ENCODE results near the gene NUTF2. TPM values are rescaled to one million over a fixed set of nuclear protein-coding genes. Genes with fewer than 3 reads are reported as not detected.

NUTF2 gene
- total RNA-seq, 1 donor from 2014 or later: 177 TPM

DNA sequence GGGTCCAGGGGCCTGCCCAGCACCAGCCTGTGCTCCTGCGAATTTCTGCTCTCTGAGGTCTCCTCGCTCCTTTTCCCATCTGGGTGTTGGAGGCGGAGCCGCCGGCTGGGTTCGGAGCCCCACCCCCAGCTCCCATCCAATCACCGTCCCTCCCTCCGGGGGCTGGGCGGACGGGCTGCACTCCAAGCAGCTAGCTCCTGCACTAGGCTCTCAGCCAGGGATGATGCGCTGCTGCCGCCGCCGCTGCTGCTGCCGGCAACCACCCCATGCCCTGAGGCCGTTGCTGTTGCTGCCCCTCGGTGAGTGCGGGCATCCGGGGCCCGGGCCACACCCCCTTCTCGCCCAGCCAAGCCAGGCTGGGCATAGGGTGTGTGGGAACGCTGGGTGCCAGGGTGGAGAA, 38.0 kb downstream of the NUTF2 start, which contains the start of gene NRN1L:
TSS of gene NRN1L (plus strand) at position 202 of the 400 bp plus-strand sequence. CDS start at position 221, 19 bp downstream.
- Mint-ChIP-seq H3K4me3 (ENCODE audit: low read depth) (no peak within 1 kb of the TSS), H3K4me1 (ENCODE audit: low read depth) (no peaks in the 10 kb centered on the region), H3K9me3 (no peaks in the 10 kb centered on the region), H3K27ac (no peak within 1 kb of the TSS), H3K36me3 (ENCODE audit: low read depth) (peaks cover 40% of the 10 kb centered on the region), H3K27me3 (ENCODE audit: low read depth) (no peaks in the 10 kb centered on the region)
- DNase-seq (ENCODE audit: low spot score): no peak
- intact Hi-C loops (cut with micrococcal nuclease): no loop called here

DNA sequence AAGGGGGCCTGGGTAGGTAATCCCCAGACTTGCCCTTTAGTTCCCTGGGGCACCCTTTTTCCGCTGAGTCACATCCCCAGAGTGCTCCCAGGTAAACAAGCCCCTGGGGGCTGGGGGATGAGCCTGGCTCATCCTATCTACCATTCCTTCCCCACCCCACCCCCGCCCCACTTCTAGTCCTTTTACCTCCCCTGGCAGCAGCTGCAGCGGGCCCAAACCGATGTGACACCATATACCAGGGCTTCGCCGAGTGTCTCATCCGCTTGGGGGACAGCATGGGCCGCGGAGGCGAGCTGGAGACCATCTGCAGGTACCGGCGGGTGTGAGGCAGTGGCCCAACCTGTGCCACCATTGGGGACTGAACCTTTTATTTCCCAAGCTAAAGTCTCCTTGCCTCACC, 38.8 kb downstream of the NUTF2 start:
- intact Hi-C loops (cut with micrococcal nuclease): no loop called here
- Mint-ChIP-seq H3K27me3 (ENCODE audit: low read depth) (no peaks in the 10 kb centered on the region), H3K4me3 (ENCODE audit: low read depth) (no peak overlapping the region)

DNA sequence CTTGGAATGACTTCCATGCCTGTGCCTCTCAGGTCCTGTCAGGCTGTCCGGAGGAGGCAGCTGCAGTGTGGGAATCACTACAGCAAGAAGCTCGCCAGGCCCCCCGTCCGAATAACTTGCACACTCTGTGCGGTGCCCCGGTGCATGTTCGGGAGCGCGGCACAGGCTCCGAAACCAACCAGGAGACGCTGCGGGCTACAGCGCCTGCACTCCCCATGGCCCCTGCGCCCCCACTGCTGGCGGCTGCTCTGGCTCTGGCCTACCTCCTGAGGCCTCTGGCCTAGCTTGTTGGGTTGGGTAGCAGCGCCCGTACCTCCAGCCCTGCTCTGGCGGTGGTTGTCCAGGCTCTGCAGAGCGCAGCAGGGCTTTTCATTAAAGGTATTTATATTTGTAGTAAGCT, 39.2 kb downstream of the NUTF2 start:
- no peaks in the 10 kb centered on the region for H3K27me3 Mint-ChIP-seq (ENCODE audit: low read depth)
- no peak overlapping the region for H3K27ac Mint-ChIP-seq
- H3K4me3 Mint-ChIP-seq (ENCODE audit: low read depth): no peak overlapping the region
- intact Hi-C loops (cut with micrococcal nuclease): no loop called here
- DNase-seq (ENCODE audit: low spot score): no peak
- H3K36me3 Mint-ChIP-seq (ENCODE audit: low read depth): peaks cover 28% of the 10 kb centered on the region
- H3K4me1 Mint-ChIP-seq (ENCODE audit: low read depth): no peaks in the 10 kb centered on the region
- H3K9me3 Mint-ChIP-seq: no peaks in the 10 kb centered on the region

More for the DNA sequence above, 38.8 kb downstream of the NUTF2 start:
- Mint-ChIP-seq H3K9me3 (no peaks in the 10 kb centered on the region), H3K4me1 (ENCODE audit: low read depth) (no peaks in the 10 kb centered on the region), H3K27ac (no peak overlapping the region), H3K36me3 (ENCODE audit: low read depth) (peaks cover 32% of the 10 kb centered on the region)
- no peak for DNase-seq (ENCODE audit: low spot score)

DNA sequence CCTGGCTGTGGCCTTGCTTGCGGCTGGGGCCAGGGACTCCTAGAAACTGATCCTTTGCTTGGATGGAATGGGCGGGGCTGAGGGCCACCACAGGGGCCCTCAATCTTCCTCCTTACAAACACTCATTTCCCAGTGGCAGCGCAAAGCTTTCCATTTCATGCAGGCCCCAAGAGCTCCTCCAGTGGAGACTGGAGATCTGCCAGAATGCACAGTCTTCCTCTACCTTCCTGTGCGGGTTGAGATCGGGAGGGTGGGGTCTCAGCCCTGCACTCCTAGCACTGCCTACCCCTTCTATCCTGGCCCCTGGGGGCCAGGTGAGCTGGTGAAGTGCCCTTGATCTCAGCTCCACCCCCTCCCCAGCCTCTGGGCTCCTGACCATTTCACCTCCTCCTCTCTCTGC, 39.7 kb downstream of the NUTF2 start:
- no peaks in the 10 kb centered on the region for H3K4me1 Mint-ChIP-seq (ENCODE audit: low read depth)
- H3K27ac Mint-ChIP-seq: peak overlapping the region; percentile 38
- H3K27me3 Mint-ChIP-seq (ENCODE audit: low read depth): no peaks in the 10 kb centered on the region
- intact Hi-C loops (cut with micrococcal nuclease): no loop called here
- no peak for DNase-seq (ENCODE audit: low spot score)
- H3K9me3 Mint-ChIP-seq: no peaks in the 10 kb centered on the region
- H3K4me3 Mint-ChIP-seq (ENCODE audit: low read depth): no peak overlapping the region
- H3K36me3 Mint-ChIP-seq (ENCODE audit: low read depth): peaks cover 24% of the 10 kb centered on the region

DNA sequence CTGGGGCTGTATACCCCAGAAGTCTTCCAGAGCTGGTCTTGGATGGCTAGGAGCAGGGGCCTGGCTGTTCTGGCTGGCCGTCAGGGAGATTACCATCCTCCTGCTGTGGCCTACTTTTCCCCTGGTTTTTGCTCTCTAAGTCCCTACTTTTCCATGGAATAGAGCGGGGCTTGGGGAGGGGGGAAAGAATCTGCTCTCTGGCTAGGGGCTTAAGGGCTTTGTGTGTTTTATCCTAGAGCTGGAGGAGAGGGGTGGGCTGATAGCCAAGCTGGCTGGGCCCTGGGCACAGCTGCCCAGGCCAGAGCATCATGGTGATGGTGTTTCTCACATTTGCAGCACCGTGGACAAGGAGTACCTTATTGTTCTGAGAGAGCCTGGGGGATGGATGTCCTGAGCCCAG, 41.6 kb downstream of the NUTF2 start:
- peaks cover 10% of the 10 kb centered on the region for H3K36me3 Mint-ChIP-seq (ENCODE audit: low read depth)
- no peaks in the 10 kb centered on the region for H3K9me3 Mint-ChIP-seq
- H3K4me3 Mint-ChIP-seq (ENCODE audit: low read depth): no peak overlapping the region
- no peaks in the 10 kb centered on the region for H3K27me3 Mint-ChIP-seq (ENCODE audit: low read depth)
- DNase-seq (ENCODE audit: low spot score): no peak
- intact Hi-C loops (cut with micrococcal nuclease): no loop called here
- peaks cover 6% of the 10 kb centered on the region for H3K4me1 Mint-ChIP-seq (ENCODE audit: low read depth)
- H3K27ac Mint-ChIP-seq: no peak overlapping the region

DNA sequence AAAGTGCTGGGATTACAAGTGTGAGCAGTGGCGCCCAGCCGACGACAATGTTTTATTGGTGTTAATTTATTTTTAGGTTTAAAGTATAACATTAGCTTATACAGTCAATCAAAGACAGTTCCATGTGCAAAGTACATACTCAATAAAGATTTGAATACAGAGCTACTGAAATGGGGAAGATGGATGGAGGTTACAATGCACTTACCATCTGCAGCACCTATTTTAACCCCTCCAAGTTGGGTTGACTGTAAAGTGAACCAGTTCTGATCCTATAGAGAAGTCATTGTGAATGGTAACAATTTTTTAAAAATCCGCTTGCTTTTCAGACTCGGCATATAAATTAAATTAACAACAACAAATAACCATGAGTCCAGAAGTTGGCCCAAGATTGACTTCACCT, 45.6 kb downstream of the NUTF2 start:
- intact Hi-C loops (cut with micrococcal nuclease): loop anchor here (2.0 kb wide), 1 partner anchor 42 kb away; no protein-coding TSS in a partner anchor
- no peak for DNase-seq (ENCODE audit: low spot score)
- Mint-ChIP-seq H3K27ac (peak overlapping the region; percentile 75), H3K4me1 (ENCODE audit: low read depth) (peaks cover 19% of the 10 kb centered on the region), H3K36me3 (ENCODE audit: low read depth) (no peaks in the 10 kb centered on the region), H3K27me3 (ENCODE audit: low read depth) (no peaks in the 10 kb centered on the region), H3K4me3 (ENCODE audit: low read depth) (peak overlapping the region; percentile 84), H3K9me3 (no peaks in the 10 kb centered on the region)

DNA sequence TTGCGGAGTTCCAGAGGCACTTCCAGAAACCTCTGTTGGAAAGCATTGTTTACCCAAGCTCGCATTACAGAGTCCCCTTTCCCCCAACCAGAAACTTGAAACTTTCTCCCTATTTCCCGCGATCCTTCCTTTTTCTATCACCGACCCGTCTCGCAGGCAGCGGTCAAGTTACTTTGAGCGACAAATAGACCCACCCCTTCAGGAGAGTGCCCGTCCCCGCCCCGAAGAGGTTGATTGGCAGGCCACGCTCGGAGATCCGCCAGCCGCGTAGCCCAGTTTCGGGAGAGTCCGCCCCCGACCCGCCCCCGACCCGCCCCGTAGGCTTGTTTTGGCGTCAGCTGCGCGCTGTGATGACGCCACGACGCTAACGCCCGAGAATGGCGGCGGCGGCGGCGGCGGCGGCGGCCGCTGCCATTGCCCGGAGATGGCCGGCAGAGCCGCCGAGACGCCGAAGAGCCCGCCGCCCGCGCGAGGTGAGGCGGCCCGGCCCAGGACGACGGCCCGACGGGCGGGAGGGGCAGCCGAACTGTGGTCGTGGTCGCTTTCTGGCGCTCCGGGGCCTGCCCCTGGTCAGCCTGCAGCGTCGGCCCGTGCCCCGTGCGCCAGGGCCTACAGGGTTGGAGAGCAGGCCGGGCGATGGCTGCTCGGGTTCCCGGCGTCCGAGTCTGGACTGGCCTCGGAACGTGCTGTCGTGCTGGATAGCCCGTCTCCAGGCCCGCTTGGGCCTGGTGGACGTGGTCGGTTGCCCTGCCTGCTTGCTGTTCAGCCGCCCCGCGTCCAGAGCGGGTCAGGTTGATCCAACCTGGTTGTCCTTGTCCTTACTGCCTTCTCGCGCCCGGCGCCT, 46.4 kb downstream of the NUTF2 start, which contains the start of gene PSKH1:
TSS of gene PSKH1 (plus strand) at position 356 of the 844 bp plus-strand sequence. CDS start 15,496 bp downstream, outside the sequence.
- Mint-ChIP-seq H3K27me3 (ENCODE audit: low read depth) (no peaks in the 10 kb centered on the region), H3K4me3 (ENCODE audit: low read depth) (peak within 1 kb of the TSS; percentile 97), H3K27ac (peak within 1 kb of the TSS; percentile 91), H3K36me3 (ENCODE audit: low read depth) (no peaks in the 10 kb centered on the region), H3K9me3 (no peaks in the 10 kb centered on the region), H3K4me1 (ENCODE audit: low read depth) (peaks cover 19% of the 10 kb centered on the region)
- intact Hi-C loops (cut with micrococcal nuclease): loop anchor here (2.0 kb wide), 1 partner anchor 42 kb away; no protein-coding TSS in a partner anchor
- DNase-seq (ENCODE audit: low spot score): peak; percentile 90

DNA sequence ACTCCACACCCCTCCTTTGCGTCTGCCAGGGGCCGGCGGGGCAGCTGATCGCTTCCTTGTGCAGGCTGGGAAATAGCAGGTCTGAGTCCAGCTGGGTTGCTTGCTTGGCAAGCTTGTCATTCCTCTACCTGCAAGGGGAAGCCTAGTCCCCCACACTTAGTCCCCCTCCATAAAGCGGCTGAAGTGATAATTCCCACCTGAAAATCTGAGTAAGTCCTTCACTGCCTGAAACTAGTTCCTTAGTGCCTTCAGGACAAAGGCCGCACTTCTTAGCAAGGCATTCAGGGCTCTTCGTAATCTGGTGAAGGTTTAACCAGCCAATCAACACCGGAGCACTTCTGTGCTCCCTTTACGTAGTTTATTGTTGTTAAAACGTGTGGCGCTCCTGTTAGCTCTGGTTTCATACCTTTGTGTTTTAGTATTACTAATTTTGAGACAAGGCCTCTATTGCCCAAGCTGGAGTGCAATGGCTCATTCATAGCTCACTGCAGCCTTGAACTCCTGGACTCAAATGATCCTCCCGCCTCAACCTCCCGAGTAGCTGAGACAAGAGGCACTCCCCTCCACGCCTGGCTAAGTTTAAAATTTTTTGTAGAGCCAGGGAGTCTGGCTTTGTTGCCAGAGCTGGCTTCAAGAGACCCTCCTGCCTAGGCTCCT, 47.1 kb downstream of the NUTF2 start:
- Mint-ChIP-seq H3K27me3 (ENCODE audit: low read depth) (no peaks in the 10 kb centered on the region), H3K27ac (peak overlapping the region; percentile 91), H3K4me1 (ENCODE audit: low read depth) (peaks cover 21% of the 10 kb centered on the region), H3K9me3 (no peaks in the 10 kb centered on the region), H3K4me3 (ENCODE audit: low read depth) (peak overlapping the region; percentile 97), H3K36me3 (ENCODE audit: low read depth) (no peaks in the 10 kb centered on the region)
- intact Hi-C loops (cut with micrococcal nuclease): loop anchor here (2.0 kb wide), 1 partner anchor 41 kb away; no protein-coding TSS in a partner anchor
- DNase-seq (ENCODE audit: low spot score): no peak

DNA sequence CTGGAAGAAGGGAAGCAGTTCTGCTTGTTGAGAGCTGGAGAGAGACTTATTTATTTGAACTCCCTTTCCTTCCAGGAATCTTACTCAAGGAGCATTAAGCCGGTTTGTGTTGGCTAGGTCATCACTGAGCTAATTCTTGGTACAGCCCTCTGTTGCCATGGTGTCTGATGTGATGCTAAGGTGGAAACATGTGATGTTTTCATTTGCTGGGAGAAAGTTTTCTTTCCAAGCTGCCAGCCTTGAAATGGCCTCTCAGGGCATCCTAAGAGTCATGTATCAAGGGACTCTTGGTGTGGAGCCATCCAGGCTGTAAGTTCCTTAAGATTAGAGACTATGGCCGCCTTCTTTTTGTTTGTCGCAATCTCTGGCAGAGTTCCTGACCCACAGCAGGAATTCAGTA, 50.5 kb downstream of the NUTF2 start:
- DNase-seq (ENCODE audit: low spot score): no peak
- H3K27me3 Mint-ChIP-seq (ENCODE audit: low read depth): no peaks in the 10 kb centered on the region
- H3K4me3 Mint-ChIP-seq (ENCODE audit: low read depth): no peak overlapping the region
- peaks cover 27% of the 10 kb centered on the region for H3K4me1 Mint-ChIP-seq (ENCODE audit: low read depth)
- H3K27ac Mint-ChIP-seq: no peak overlapping the region
- H3K36me3 Mint-ChIP-seq (ENCODE audit: low read depth): no peaks in the 10 kb centered on the region
- intact Hi-C loops (cut with micrococcal nuclease): no loop called here
- no peaks in the 10 kb centered on the region for H3K9me3 Mint-ChIP-seq

DNA sequence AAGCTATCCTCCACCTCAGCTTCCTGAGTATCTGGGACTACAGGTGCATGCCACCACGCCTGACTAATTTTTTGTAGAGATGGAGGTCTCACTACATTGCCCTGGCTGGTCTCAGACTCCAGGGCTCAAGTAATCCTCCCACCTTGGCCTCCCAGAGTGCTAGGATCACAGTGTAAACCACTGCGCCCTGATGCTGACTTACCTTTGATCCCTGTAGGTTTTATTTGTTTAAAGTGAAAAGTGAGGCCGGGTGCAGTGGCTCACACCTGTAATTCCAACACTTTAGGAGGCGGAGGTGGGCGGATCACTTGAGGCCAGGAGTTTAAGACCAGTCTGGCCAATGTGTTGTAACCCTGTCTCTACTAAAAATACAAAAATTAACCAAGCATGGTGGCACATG, 55.0 kb downstream of the NUTF2 start:
- Mint-ChIP-seq H3K27me3 (ENCODE audit: low read depth) (no peaks in the 10 kb centered on the region), H3K4me3 (ENCODE audit: low read depth) (no peak overlapping the region), H3K9me3 (no peaks in the 10 kb centered on the region), H3K4me1 (ENCODE audit: low read depth) (peaks cover 8% of the 10 kb centered on the region), H3K27ac (no peak overlapping the region), H3K36me3 (ENCODE audit: low read depth) (peaks cover 5% of the 10 kb centered on the region)
- DNase-seq (ENCODE audit: low spot score): no peak
- intact Hi-C loops (cut with micrococcal nuclease): no loop called here

DNA sequence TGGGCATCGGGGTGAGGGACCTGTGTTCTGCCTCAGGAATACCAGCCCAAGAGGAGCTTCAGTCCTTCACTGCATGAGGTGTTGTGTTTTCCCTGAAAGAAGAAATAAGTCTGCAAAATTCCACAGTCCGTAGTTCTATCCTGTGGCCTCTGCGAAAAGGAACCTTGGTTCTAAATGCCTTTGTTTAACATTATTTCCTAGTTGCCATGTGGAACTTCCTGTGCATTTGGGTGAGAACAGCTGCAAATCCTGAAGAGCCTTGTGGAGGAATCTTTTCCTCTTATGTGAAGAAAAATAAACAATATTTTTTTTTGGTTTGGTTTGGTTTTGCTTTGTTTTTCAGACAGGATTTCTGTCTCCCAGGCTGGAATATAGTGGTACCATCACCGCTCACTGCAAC, 56.1 kb downstream of the NUTF2 start:
- no peak for DNase-seq (ENCODE audit: low spot score)
- H3K27me3 Mint-ChIP-seq (ENCODE audit: low read depth): no peaks in the 10 kb centered on the region
- H3K9me3 Mint-ChIP-seq: no peaks in the 10 kb centered on the region
- peaks cover 9% of the 10 kb centered on the region for H3K4me1 Mint-ChIP-seq (ENCODE audit: low read depth)
- H3K27ac Mint-ChIP-seq: no peak overlapping the region
- intact Hi-C loops (cut with micrococcal nuclease): no loop called here
- no peak overlapping the region for H3K4me3 Mint-ChIP-seq (ENCODE audit: low read depth)
- H3K36me3 Mint-ChIP-seq (ENCODE audit: low read depth): peaks cover 5% of the 10 kb centered on the region

DNA sequence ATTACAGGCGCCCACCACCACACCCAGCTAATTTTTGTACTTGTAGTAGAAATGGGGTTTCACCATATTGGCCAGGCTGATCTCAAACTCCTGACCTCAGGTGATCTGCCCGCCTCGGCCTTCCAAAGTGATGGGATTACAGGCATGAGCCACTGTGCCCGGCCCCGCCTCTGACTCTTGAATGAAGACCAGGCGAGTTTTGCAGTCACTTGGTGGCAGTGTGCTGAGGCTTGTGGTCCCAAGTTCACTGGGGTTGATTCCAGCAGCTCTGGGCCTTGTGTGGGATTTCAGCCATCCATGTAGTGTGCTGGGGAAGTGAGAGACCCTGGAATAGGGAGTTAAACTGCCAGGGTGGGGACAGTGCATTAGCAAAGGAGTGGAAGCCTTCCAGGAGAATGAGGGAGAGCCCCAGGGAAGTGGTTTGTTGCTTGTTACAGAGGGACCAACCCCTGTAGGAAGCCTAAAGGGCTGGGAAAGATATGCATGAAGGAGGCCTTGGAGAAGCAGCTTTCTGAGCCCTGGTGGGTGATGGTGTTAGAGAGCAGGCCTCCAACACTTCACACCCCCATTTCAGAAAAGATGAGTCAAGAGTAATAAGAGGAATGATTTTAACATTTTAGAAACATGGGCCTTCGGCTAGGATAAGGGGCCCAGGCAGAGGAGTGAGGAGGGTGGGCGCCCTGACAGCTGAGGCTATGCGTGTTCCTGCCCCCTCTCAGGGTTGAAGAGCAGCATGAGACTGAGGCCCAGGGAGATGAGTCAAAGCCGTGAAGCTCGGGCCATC, 60.9 kb downstream of the NUTF2 start:
- peaks cover 7% of the 10 kb centered on the region for H3K4me1 Mint-ChIP-seq (ENCODE audit: low read depth)

More for the DNA sequence above, 60.9 kb downstream of the NUTF2 start:
- intact Hi-C loops (cut with micrococcal nuclease): no loop called here
- no peaks in the 10 kb centered on the region for H3K9me3 Mint-ChIP-seq
- no peak for DNase-seq (ENCODE audit: low spot score)
- H3K36me3 Mint-ChIP-seq (ENCODE audit: low read depth): peaks cover 22% of the 10 kb centered on the region
- H3K27ac Mint-ChIP-seq: no peak overlapping the region
- no peak overlapping the region for H3K4me3 Mint-ChIP-seq (ENCODE audit: low read depth)
- no peaks in the 10 kb centered on the region for H3K27me3 Mint-ChIP-seq (ENCODE audit: low read depth)
